DMS 273 (cell line): Measurements from ENCODE around the gene NAGS.
"Not testable (repeated sequence)": the region's sequence is repeated elsewhere in the genome, so short reads cannot be mapped to it uniquely, and the experiment has no call there.

Source experiments
- DNase-seq: peaks from one replicate; lab custom pipeline; 2025; ENCODE audit not compliant: unreplicated experiment; lab: John Stamatoyannopoulos, UW

NAGS gene

DNA sequence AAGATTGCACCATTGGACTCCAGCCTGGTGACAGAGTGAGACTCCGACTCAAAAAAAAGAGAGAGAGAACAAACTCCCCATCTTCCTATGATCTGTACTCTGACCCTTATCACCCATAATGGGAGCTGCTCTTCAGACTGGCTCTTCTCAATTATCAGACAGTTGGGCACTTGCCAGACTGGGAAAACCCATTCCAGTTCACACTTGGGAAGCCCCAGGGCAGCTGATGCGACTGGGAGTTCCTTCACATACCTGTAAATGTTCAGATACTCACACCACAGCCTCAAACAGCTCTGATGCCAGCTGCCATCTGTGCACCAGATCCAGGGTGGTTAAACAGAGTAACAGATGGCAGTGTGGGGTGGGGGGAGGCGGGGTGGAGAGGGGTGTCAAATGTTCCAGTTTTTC is 34.2 kb downstream of the NAGS start:
- DNase-seq, result peak; percentile 95

DNA sequence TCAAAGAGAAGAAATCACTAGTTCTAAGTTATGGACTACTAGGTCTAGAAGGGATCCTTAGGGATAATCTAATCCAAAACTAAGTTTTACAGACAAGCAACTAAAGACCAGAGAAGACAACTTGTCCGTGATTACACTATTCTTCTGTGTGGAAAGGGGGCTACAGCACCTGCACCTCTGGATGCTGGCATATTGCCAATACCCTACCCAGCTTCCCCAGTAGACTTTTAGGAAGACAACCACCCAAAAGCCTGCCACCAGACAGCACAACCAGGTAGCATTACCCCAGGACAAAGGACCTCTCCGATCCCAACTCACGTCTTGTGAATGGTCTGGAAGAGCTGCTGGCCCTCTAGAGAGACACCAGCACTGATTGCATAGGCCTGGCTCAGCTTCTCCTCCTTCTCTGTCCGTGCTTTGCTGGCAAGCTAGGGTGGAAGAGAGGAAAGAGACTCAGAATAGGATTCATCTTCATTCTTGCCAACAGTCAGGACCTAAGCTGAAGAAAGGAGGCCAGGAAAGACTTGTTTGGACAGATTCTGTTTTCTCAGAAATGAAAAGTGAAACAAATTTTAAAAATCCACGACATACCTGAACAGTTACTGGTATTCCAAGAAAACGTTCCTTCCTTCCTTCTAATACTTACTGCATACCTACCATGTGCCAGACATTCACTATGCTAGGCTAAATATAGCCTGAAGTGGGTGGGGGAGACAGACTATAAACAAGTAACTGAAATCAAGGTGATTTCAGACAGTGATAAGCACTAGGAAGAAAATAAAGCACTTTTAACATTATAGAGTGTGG is 35.6 kb downstream of the NAGS start:
- DNase-seq, result no peak

DNA sequence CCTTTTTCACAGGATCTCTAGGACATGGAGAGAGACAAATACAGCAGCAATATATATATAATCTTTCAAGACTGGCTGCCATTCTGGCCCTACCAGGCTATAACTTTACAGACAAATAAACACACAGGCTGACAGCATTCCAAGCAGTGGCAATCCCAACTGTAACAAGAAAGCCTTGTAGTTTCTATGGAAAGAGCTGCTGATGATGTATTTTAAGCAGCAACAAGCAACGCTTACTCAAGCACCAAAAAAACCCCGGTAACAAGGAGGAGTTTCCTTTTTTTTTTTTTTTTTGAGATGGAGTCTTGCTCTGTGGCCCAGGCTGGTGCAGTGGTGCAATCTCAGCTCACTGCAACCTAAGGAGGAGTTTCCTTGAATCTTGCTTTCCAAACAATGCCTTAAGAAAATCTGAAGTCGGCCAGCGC is 38.9 kb downstream of the NAGS start:
- DNase-seq, result no peak

DNA sequence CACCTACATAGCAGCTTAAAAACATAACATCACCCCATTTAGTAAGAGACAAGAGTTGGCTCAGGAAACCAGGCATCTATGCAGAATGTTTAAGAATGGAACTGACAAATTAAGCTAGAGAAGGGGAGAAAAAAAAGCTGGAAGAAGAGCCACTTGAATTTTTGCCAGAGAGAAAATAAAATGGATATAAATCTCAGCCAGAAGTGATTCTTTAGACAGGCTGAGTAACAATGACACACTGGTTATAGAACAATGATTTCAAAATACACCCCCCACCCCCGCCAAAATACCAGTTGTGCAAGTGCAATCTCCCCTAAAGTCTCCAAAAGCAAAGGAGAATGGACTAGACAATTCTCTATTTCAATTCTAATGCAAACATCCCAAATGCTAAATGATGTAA is 39.6 kb downstream of the NAGS start:
- no peak for DNase-seq

DNA sequence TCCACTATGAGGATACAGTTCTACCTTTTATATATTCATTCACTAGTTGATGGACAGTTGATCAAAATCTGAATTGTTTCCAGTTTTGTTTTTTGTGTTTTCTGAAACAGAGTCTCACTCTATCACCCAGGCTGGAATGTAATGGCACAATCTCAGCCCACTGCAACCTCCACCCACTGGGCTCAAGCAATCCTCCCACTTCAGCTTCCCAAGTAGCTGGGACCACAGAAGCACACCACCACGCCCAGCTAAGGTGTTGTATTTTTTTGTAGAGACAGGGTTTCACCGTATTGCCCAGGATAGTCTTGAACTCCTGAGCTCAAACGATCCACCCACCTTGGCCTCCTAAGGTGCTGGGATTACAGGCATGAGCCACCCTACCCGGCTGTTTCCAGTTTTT is 41.1 kb downstream of the NAGS start:
- DNase-seq, result no peak

DNA sequence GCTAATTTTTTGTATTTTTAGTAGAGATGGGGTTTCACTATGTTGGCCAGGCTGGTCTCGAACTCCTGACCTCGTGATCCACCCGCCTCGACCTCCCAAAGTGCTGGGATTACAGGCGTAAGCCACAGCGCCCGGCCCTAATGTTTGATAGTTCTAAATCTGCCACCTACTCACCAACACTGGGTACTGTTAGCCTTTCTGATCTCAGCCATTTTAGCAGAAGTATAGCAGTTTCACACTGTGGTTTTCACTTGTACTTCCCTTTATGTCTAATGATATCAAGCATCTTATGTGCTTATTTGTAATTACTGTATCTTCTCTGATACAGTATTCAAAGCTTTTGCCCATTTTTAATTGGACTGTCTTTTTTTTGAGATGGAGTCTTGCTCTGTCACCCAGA is 42.5 kb downstream of the NAGS start:
- not testable (repeated sequence) for DNase-seq

DNA sequence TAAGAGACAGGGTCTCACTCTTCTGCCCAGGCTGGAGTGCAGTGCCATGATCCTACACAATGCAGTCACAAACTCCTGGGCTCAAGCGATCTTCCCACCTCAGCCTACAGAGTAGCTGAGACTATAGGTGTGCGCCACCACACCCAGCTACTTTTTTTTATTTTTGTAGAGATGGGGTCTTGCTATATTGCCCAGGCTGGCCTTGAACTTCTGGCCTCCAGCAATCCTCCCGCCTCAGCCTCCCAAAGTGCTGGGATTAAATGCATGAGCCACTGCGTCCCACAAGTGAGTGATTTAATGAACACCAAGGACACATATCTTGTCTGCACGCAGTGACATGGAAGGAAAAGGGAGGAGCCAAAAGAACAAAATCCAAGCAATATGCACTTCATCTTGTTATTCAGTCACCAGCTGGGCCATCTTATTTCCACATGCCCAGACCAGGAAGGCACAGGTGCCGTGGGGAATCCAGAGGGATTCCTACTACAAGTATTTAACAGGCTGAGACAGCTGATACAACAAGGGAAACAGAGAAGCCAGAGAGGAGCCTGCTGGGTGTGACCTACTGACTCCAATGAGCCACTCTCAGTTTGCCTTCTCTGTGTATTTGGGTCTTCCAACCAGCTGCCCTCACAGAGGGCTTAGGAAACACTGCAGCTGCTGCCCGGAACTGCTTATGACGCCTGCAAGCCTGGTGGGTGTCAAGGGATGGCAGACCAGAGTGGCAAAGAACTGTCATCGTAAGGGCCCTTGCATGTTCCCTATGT is 45.1 kb downstream of the NAGS start:
- no peak for DNase-seq

DNA sequence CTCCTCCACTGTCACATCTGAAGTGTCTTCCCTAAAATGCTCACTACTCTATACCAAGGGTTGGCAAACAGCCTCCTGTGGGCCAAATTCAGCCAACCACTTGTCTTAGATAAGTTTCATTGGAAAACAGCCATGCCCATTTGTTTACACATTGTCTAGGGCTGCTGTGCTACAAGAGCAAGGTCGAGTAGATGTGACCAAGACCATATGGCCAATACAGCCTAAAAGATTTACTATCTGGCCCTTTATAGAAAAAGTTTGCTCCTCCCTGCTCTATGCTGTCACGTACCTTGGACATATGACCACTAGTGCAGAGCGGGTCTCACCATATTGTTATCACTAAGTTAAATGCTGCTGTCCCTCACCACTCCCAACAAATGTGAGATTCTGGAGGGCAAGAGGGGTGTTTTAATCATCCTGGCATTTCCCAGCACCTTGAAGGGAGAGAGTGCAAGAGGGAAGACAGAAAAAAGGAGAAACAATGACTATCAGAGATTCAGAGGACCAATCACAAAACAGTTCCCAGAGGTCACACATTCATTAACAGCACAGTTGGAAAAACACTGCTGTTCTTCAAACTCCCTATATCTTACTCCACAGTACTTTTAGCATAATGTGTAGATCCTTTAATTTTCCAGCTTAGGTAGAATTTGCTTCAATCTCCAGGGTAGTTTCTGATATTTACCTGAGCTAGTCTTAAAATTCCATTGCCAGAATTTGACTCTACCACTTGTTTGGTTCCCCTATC is 48.9 kb downstream of the NAGS start:
- DNase-seq, result peak; percentile 50
